ENCODE results near the gene IL1B. TPM values are rescaled to one million over a fixed set of nuclear protein-coding genes. Genes with fewer than 3 reads are reported as not detected.

Gene IL1B
- total RNA-seq, 1 experiment from 2014 or later = not detected

- Histone ChIP-seq H3K4me1 (ENCODE audit: control insufficient read depth, insufficient read depth, low read length) (no peaks in the 10 kb centered on the region), H3K36me3 (ENCODE audit: control insufficient read depth, insufficient read depth, low read length) (no peaks in the 10 kb centered on the region), H3K9me3 (ENCODE audit: control insufficient read depth, insufficient read depth, low read depth, low read length) (no peaks in the 10 kb centered on the region), H3K27me3 (ENCODE audit: control insufficient read depth, insufficient read depth, low read length) (no peaks in the 10 kb centered on the region; the same call in 1 of the 2 replicates), H3K4me3 (ENCODE audit: low read depth in 2 of 2, low read length in 2 of 2) (no peak overlapping the region), H3K27ac (ENCODE audit: low read length) (no peak overlapping the region)
- in situ Hi-C loops (cut with HindIII; ENCODE audit: low pct_unique_long_range_greater_than_20kb, low sequenced_read_pairs) = no loop called here
- no TSS peak for BruUV-seq (replicated peaks)
- TF ChIP-seq TCF7L2 (IDR thresholded peaks at IDR 0.05; ENCODE audit: low read depth, low read length) (no peak), SIN3A (IDR thresholded peaks at IDR 0.05; ENCODE audit: borderline replicate concordance, insufficient read depth, low read depth, low read length) (no peak), CTCF (IDR thresholded peaks at IDR 0.05) (no peak), POLR2AphosphoS5 (IDR thresholded peaks at IDR 0.05; ENCODE audit: low read depth, low read length) (no peak), REST (IDR thresholded peaks at IDR 0.05; ENCODE audit: insufficient read depth in 1 of 2, low read depth in 2 of 2, low read length in 1 of 2) (no peak)
- ChIA-PET POLR2A (interaction anchor here (0.7 kb wide), 1 partner anchor 122 kb away, joined by 5 read pairs; no protein-coding TSS in a partner anchor), CTCF (no interaction called here)
- intact Hi-C loops (cut with micrococcal nuclease; ENCODE audit: unreplicated experiment) = no loop called here
- no peak for DNase-seq (ENCODE audit: low read depth, low spot score)
- ATAC-seq = no peak
Observed at GRCh38 chr2:112788653-112789052, 47.9 kb downstream of the IL1B start.

- no peaks in the 10 kb centered on the region for H3K36me3 ChIP-seq (ENCODE audit: control insufficient read depth, insufficient read depth, low read length)
- in situ Hi-C loops (cut with HindIII; ENCODE audit: low pct_unique_long_range_greater_than_20kb, low sequenced_read_pairs) = no loop called here
- H3K27me3 ChIP-seq (ENCODE audit: control insufficient read depth, insufficient read depth, low read length) = no peaks in the 10 kb centered on the region; the same call in 1 of the 2 replicates
- H3K4me1 ChIP-seq (ENCODE audit: control insufficient read depth, insufficient read depth, low read length) = no peaks in the 10 kb centered on the region
- DNase-seq (ENCODE audit: low read depth, low spot score) (no peak), ATAC-seq (no peak)
- H3K27ac ChIP-seq (ENCODE audit: low read length) = no peak overlapping the region
- no peaks in the 10 kb centered on the region for H3K9me3 ChIP-seq (ENCODE audit: control insufficient read depth, insufficient read depth, low read depth, low read length)
- CTCF ChIA-PET = no interaction called here
- POLR2A ChIA-PET = interaction anchor here (0.7 kb wide), 1 partner anchor 123 kb away, joined by 5 read pairs; no protein-coding TSS in a partner anchor
- no peak overlapping the region for H3K4me3 ChIP-seq (ENCODE audit: low read depth in 2 of 2, low read length in 2 of 2)
- intact Hi-C loops (cut with micrococcal nuclease; ENCODE audit: unreplicated experiment) = no loop called here
- BruUV-seq (replicated peaks) = no TSS peak
- TF ChIP-seq TCF7L2 (IDR thresholded peaks at IDR 0.05; ENCODE audit: low read depth, low read length) = no peak
Observed at GRCh38 chr2:112787729-112788393, 48.7 kb downstream of the IL1B start.

- intact Hi-C loops (cut with micrococcal nuclease; ENCODE audit: unreplicated experiment) = no loop called here
- TF ChIP-seq SIN3A (IDR thresholded peaks at IDR 0.05; ENCODE audit: borderline replicate concordance, insufficient read depth, low read depth, low read length) (no peak), TCF7L2 (IDR thresholded peaks at IDR 0.05; ENCODE audit: low read depth, low read length) (no peak), CTCF (IDR thresholded peaks at IDR 0.05) (no peak), POLR2AphosphoS5 (IDR thresholded peaks at IDR 0.05; ENCODE audit: low read depth, low read length) (no peak), REST (IDR thresholded peaks at IDR 0.05; ENCODE audit: insufficient read depth in 1 of 2, low read depth in 2 of 2, low read length in 1 of 2) (no peak)
- no peak overlapping the region for H3K4me3 ChIP-seq (ENCODE audit: low read depth in 2 of 2, low read length in 2 of 2)
- POLR2A ChIA-PET = no interaction called here
- no peaks in the 10 kb centered on the region for H3K4me1 ChIP-seq (ENCODE audit: control insufficient read depth, insufficient read depth, low read length)
- H3K36me3 ChIP-seq (ENCODE audit: control insufficient read depth, insufficient read depth, low read length) = no peaks in the 10 kb centered on the region
- in situ Hi-C loops (cut with HindIII; ENCODE audit: low pct_unique_long_range_greater_than_20kb, low sequenced_read_pairs) = no loop called here
- no peaks in the 10 kb centered on the region; the same call in 1 of the 2 replicates for H3K27me3 ChIP-seq (ENCODE audit: control insufficient read depth, insufficient read depth, low read length)
- CTCF ChIA-PET = no interaction called here
- BruUV-seq (replicated peaks) = no TSS peak
- ATAC-seq (no peak), DNase-seq (ENCODE audit: low read depth, low spot score) (no peak)
- H3K9me3 ChIP-seq (ENCODE audit: control insufficient read depth, insufficient read depth, low read depth, low read length) = no peaks in the 10 kb centered on the region
- H3K27ac ChIP-seq (ENCODE audit: low read length) = no peak overlapping the region
Observed at GRCh38 chr2:112787294-112787693, 49.3 kb downstream of the IL1B start.
